HFF-Myc (cell line): ENCODE results near the gene FAM81A.

Experiments
- DNase-seq: peaks from one replicate; pipeline ENCODE4 v3.0.0-alpha.2; 2011; ENCODE audit warnings: low read depth; ENCODE audit errors: extremely low read depth
- H3K4me3 ChIP-seq: replicated peaks from 2 replicates; pipeline ENCODE4 v1.5.1; 2011; ENCODE audit warnings: low read depth, mild to moderate bottlenecking, control low read depth, low read length
- CTCF ChIP-seq: IDR thresholded peaks from 2 replicates; pipeline ENCODE4 v1.5.1; 2012; ENCODE audit warnings: mild to moderate bottlenecking, low read depth, low read length, control low read depth; ENCODE audit errors: missing control alignments

The FAM81A gene

DNA sequence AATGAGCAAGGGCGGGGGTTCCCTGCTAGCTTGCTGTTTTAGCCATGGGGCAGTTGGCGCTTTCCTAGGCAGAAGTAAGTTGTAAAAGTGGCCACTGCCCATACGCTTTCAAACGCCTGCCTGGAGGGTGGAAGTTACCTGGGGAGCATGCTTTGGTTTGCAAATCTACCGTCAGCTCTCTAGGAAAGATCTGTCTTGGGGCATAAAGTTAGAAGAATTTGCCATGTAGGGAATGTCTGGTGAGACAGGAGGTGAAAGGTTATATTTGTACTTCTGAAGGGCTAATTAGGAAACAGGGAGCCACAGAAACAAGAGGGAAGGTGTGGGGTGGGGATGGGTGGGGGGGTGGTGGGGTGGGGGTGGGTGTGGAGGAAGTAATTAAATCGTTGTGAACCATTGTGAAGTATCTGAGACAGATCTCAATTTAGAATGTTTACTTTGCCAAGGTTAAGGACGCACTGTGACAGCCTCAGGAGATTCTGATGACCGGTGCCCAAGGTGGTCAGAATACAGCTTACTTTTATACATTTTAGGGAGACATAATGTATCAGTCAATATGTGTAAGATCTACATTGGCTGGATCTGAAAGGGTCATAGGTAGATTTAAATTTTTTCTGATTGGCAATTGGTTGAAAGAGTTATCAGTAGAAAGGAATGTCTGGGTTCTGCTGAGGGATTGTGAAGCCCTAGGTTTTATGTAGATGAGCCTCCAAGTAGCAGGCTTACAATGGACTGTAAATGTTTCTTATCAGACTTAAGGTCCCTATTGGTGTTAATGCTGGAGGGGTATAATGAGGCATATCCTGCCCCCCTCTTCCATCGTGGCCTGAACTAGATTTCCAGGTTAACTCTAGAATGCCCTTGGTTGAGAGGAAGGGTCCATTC, 111.6 kb downstream of the FAM81A start:
- TF ChIP-seq CTCF: no peak
- DNase-seq: no peak
- H3K4me3 ChIP-seq: no peak overlapping the region

DNA sequence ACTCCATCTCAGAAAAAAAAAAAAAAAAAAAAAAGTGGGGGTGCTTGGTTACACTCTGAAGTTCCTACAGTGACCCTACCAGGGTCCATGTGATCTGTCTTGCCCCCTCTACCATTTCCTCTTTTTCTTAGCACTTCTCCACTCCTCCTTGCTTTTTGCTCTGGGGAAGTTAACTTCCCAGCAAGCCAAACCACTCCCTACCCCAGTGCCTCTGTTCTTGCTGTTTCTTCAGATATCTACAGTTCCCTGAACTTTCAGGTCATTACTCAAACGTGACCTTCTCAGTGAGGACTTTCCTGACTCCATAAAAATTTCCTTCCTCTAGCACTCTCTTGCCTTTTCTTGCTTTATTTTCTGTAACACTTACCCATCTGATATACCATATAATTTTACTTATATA, 112.5 kb downstream of the FAM81A start:
- DNase-seq: no peak
- no peak overlapping the region for H3K4me3 ChIP-seq
- no peak for TF ChIP-seq CTCF

GRCh38 chr15:59550956-59551355, 113.0 kb downstream of the FAM81A start:
- TF ChIP-seq CTCF: no peak
- DNase-seq: no peak
- no peak overlapping the region for H3K4me3 ChIP-seq

- no peak for DNase-seq
- H3K4me3 ChIP-seq: no peak overlapping the region
- TF ChIP-seq CTCF: no peak
Observed at GRCh38 chr15:59553879-59554735, 116.1 kb downstream of the FAM81A start.

- H3K4me3 ChIP-seq: no peak overlapping the region
- DNase-seq: no peak
- TF ChIP-seq CTCF: no peak
Observed at GRCh38 chr15:59555696-59556095, 117.7 kb downstream of the FAM81A start.

- TF ChIP-seq CTCF: no peak
- no peak overlapping the region for H3K4me3 ChIP-seq
- DNase-seq: peak; percentile 19
Observed at GRCh38 chr15:59556380-59556779, 118.4 kb downstream of the FAM81A start.
